ENCODE results near the gene ZNF227. TPM values are rescaled to one million over a fixed set of nuclear protein-coding genes. Genes with fewer than 3 reads are reported as not detected.
"Not testable (repeated sequence)": the region's sequence is repeated elsewhere in the genome, so short reads cannot be mapped to it uniquely, and the experiment has no call there.

ZNF227 gene
- 10 to 100 TPM; 33.8 to 38.5 TPM for total RNA-seq
- 10 to 100 TPM; 23.8 to 27.3 TPM for polyA plus RNA-seq (ENCODE audit: insufficient read length in 2 of 2)
- long read RNA-seq, donor 1, partial matches to known transcripts = 0 of 2 reads
- long read RNA-seq, donor 1, other reads (novel, unspliced or antisense) = 0 of 2 reads
- long read RNA-seq, donor 2 = 0 reads
- long read RNA-seq, donor 3 = 0 reads
- long read RNA-seq, donor 4, partial matches to known transcripts = 0 of 1 reads
- long read RNA-seq, donor 4, other reads (novel, unspliced or antisense) = 0 of 1 reads

GRCh38 chr19:44212250-44212865 lies at the start of gene ZNF227:
TSS of gene ZNF227 (plus strand) at chr19:44212532. CDS start at chr19:44217793, 5,261 bp downstream.
- H3K27ac ChIP-seq (ENCODE audit: low read depth, low read length) = peak within 1 kb of the TSS; percentile 90
- no peaks in the 10 kb centered on the region for H3K9me3 ChIP-seq (ENCODE audit: control insufficient read depth, insufficient read depth, low read length)
- peaks cover 4% of the 10 kb centered on the region for H3K4me1 ChIP-seq (ENCODE audit: control insufficient read depth, insufficient read depth, low read length)
- H3K4me3 ChIP-seq (ENCODE audit: low read depth, low read length) = peak within 1 kb of the TSS; percentile 92
- DNase-seq (ENCODE audit: low read depth in 4 of 6, low spot score in 6 of 6) = peak; percentile 86 to 98 (median 92)
- no peaks in the 10 kb centered on the region for H3K27me3 ChIP-seq (ENCODE audit: control insufficient read depth, insufficient read depth, low read length)
- peaks cover 12% of the 10 kb centered on the region for H3K36me3 ChIP-seq (ENCODE audit: control insufficient read depth, insufficient read depth, low read length)
- WGBS (ENCODE audit: insufficient coverage) = 0% methylated on average over 30 of the region's 37 CpGs

GRCh38 chr19:44163789-44164188 lies 48.5 kb upstream of the ZNF227 start:
- DNase-seq (ENCODE audit: low read depth in 4 of 6, low spot score in 6 of 6) = no peak
- H3K36me3 ChIP-seq (ENCODE audit: control insufficient read depth, insufficient read depth, low read length) = peaks cover 6% of the 10 kb centered on the region
- WGBS (ENCODE audit: insufficient coverage) = 100% methylated on average over 2 of the region's 2 CpGs
- no peak overlapping the region for H3K27ac ChIP-seq (ENCODE audit: low read depth, low read length)
- H3K4me3 ChIP-seq (ENCODE audit: low read depth, low read length) = no peak overlapping the region
- no peaks in the 10 kb centered on the region for H3K9me3 ChIP-seq (ENCODE audit: control insufficient read depth, insufficient read depth, low read length)
- H3K27me3 ChIP-seq (ENCODE audit: control insufficient read depth, insufficient read depth, low read length) = no peaks in the 10 kb centered on the region
- H3K4me1 ChIP-seq (ENCODE audit: control insufficient read depth, insufficient read depth, low read length) = peaks cover 11% of the 10 kb centered on the region

DNA sequence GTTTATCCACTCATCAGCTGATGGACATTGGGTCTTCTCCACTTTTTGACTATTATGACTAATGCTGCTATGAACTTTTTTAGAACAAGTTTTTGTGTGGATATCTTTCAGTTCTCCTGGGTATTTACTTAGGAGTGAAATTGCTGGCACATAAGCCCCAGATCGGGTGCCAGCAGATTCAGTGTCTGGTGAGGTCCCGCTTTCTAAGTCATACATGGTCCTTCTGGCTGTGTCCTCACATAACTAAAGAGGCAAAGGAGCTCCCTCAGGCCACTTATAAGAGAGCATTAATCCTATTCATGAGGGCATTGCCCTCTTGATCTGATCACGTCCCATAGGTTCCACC lies 48.0 kb upstream of the ZNF227 start:
- Histone ChIP-seq H3K27ac (ENCODE audit: low read depth, low read length) (peak overlapping the region; percentile 89), H3K4me3 (ENCODE audit: low read depth, low read length) (peak overlapping the region; percentile 67), H3K4me1 (ENCODE audit: control insufficient read depth, insufficient read depth, low read length) (peaks cover 11% of the 10 kb centered on the region), H3K27me3 (ENCODE audit: control insufficient read depth, insufficient read depth, low read length) (no peaks in the 10 kb centered on the region), H3K9me3 (ENCODE audit: control insufficient read depth, insufficient read depth, low read length) (no peaks in the 10 kb centered on the region), H3K36me3 (ENCODE audit: control insufficient read depth, insufficient read depth, low read length) (peaks cover 6% of the 10 kb centered on the region)
- WGBS (ENCODE audit: insufficient coverage) = 92% methylated on average over 2 of the region's 3 CpGs
- no peak for DNase-seq (ENCODE audit: low read depth in 4 of 6, low spot score in 6 of 6)

- Histone ChIP-seq H3K36me3 (ENCODE audit: control insufficient read depth, insufficient read depth, low read length) (peaks cover 6% of the 10 kb centered on the region), H3K27me3 (ENCODE audit: control insufficient read depth, insufficient read depth, low read length) (no peaks in the 10 kb centered on the region), H3K27ac (ENCODE audit: low read depth, low read length) (peak within 1 kb of the TSS; percentile 89), H3K9me3 (ENCODE audit: control insufficient read depth, insufficient read depth, low read length) (no peaks in the 10 kb centered on the region), H3K4me3 (ENCODE audit: low read depth, low read length) (peak within 1 kb of the TSS; percentile 67), H3K4me1 (ENCODE audit: control insufficient read depth, insufficient read depth, low read length) (peaks cover 11% of the 10 kb centered on the region)
- DNase-seq (ENCODE audit: low read depth in 4 of 6, low spot score in 6 of 6) = peak; percentile 93 to 100 (median 94)
- WGBS (ENCODE audit: insufficient coverage) = under 1% methylated on average over 23 of the region's 32 CpGs
Observed at GRCh38 chr19:44164673-44165512, 47.4 kb upstream of the ZNF227 start, which contains the start of gene ZNF226. TSS of gene ZNF226 (plus strand) at chr19:44165100. CDS start at chr19:44170081, 4,981 bp downstream.

DNA sequence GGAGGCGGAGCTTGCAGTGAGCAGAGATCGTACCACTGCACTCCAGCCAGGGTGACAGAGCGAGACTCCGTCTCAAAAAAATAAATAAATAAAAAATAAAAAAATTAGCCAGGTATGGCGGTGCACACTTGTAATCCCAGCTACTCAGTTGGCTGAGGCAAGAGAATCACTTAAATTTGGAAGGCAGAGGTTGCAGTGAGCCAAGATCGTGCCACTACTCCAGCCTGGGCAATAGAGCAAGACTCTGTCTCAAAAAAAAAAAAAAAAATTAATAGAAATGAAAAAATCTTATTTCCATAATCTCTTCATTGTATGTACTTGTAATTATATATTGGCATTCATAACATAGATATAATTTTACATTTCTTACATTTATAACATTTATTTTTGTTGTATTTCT lies 41.7 kb upstream of the ZNF227 start:
- H3K36me3 ChIP-seq (ENCODE audit: control insufficient read depth, insufficient read depth, low read length) = peaks cover 31% of the 10 kb centered on the region
- H3K9me3 ChIP-seq (ENCODE audit: control insufficient read depth, insufficient read depth, low read length); DNase-seq (ENCODE audit: low read depth in 4 of 6, low spot score in 6 of 6); H3K27ac ChIP-seq (ENCODE audit: low read depth, low read length); H3K4me3 ChIP-seq (ENCODE audit: low read depth, low read length); H3K27me3 ChIP-seq (ENCODE audit: control insufficient read depth, insufficient read depth, low read length): not testable (repeated sequence)
- peaks cover 11% of the 10 kb centered on the region for H3K4me1 ChIP-seq (ENCODE audit: control insufficient read depth, insufficient read depth, low read length)
- WGBS (ENCODE audit: insufficient coverage) = no CpG with 5 or more reads among the region's 6 CpGs

GRCh38 chr19:44176590-44176989 lies 35.7 kb upstream of the ZNF227 start:
- Histone ChIP-seq H3K36me3 (ENCODE audit: control insufficient read depth, insufficient read depth, low read length) (peaks cover 30% of the 10 kb centered on the region), H3K27ac (ENCODE audit: low read depth, low read length) (no peak overlapping the region), H3K4me3 (ENCODE audit: low read depth, low read length) (no peak overlapping the region), H3K4me1 (ENCODE audit: control insufficient read depth, insufficient read depth, low read length) (no peaks in the 10 kb centered on the region), H3K27me3 (ENCODE audit: control insufficient read depth, insufficient read depth, low read length) (no peaks in the 10 kb centered on the region), H3K9me3 (ENCODE audit: control insufficient read depth, insufficient read depth, low read length) (no peaks in the 10 kb centered on the region)
- 100% methylated on average over 2 of the region's 3 CpGs for WGBS (ENCODE audit: insufficient coverage)
- no peak for DNase-seq (ENCODE audit: low read depth in 4 of 6, low spot score in 6 of 6)

GRCh38 chr19:44180968-44181367 lies 31.4 kb upstream of the ZNF227 start:
- Histone ChIP-seq H3K27ac (ENCODE audit: low read depth, low read length) (no peak overlapping the region), H3K27me3 (ENCODE audit: control insufficient read depth, insufficient read depth, low read length) (no peaks in the 10 kb centered on the region), H3K36me3 (ENCODE audit: control insufficient read depth, insufficient read depth, low read length) (peaks cover 9% of the 10 kb centered on the region), H3K4me3 (ENCODE audit: low read depth, low read length) (no peak overlapping the region), H3K9me3 (ENCODE audit: control insufficient read depth, insufficient read depth, low read length) (no peaks in the 10 kb centered on the region), H3K4me1 (ENCODE audit: control insufficient read depth, insufficient read depth, low read length) (no peaks in the 10 kb centered on the region)
- no peak for DNase-seq (ENCODE audit: low read depth in 4 of 6, low spot score in 6 of 6)

DNA sequence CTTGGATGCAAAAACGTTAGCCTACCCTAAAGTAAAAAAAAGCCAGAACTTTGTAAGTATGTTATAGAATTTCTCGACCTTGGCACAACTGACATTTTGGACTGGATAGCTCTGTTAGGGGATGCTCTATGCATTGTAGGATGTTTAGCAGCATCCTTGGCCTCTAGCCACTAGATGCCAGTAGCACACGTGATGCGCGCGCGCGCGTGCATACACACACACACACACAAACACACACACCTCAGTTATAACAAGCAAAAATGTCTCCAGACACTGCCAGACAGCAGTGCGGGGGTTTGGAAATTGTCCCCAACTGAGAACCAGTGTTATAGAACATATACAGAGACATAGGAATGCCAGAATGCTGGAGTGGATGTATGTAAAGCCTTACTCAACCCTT lies 30.2 kb upstream of the ZNF227 start:
- H3K4me3 ChIP-seq (ENCODE audit: low read depth, low read length) = no peak overlapping the region
- H3K27ac ChIP-seq (ENCODE audit: low read depth, low read length) = no peak overlapping the region
- H3K36me3 ChIP-seq (ENCODE audit: control insufficient read depth, insufficient read depth, low read length) = peaks cover 2% of the 10 kb centered on the region
- H3K27me3 ChIP-seq (ENCODE audit: control insufficient read depth, insufficient read depth, low read length) = no peaks in the 10 kb centered on the region
- no peak for DNase-seq (ENCODE audit: low read depth in 4 of 6, low spot score in 6 of 6)
- H3K4me1 ChIP-seq (ENCODE audit: control insufficient read depth, insufficient read depth, low read length) = no peaks in the 10 kb centered on the region
- 83% methylated on average over 7 of the region's 10 CpGs for WGBS (ENCODE audit: insufficient coverage)
- no peaks in the 10 kb centered on the region for H3K9me3 ChIP-seq (ENCODE audit: control insufficient read depth, insufficient read depth, low read length)

- Histone ChIP-seq H3K27me3 (ENCODE audit: control insufficient read depth, insufficient read depth, low read length) (no peaks in the 10 kb centered on the region), H3K27ac (ENCODE audit: low read depth, low read length) (no peak overlapping the region), H3K4me1 (ENCODE audit: control insufficient read depth, insufficient read depth, low read length) (no peaks in the 10 kb centered on the region), H3K9me3 (ENCODE audit: control insufficient read depth, insufficient read depth, low read length) (peaks cover 2% of the 10 kb centered on the region), H3K36me3 (ENCODE audit: control insufficient read depth, insufficient read depth, low read length) (no peaks in the 10 kb centered on the region), H3K4me3 (ENCODE audit: low read depth, low read length) (no peak overlapping the region)
- 100% methylated on average over 5 of the region's 6 CpGs for WGBS (ENCODE audit: insufficient coverage)
- DNase-seq (ENCODE audit: low read depth in 4 of 6, low spot score in 6 of 6) = no peak
Observed at GRCh38 chr19:44190020-44190419, 22.3 kb upstream of the ZNF227 start.
